GM12891 (cell line): Measurements from ENCODE around the gene GRIK2.

Experiments used
- POLR2A ChIP-seq: IDR thresholded peaks from 2 replicates; pipeline ENCODE4 v1.6.1; 2011; ENCODE audit warnings: low read depth, low read length, control low read depth
- POU2F2 ChIP-seq: IDR thresholded peaks from 2 replicates; pipeline ENCODE4 v1.6.1; 2011; ENCODE audit warnings: low read depth, mild to moderate bottlenecking, control low read depth, low read length, moderate library complexity

GRCh38 chr6:101393829-101394251 lies 332 bp downstream of the GRIK2 start:
- TF ChIP-seq POLR2A = no peak
- TF ChIP-seq POU2F2 = no peak
